ENCODE data around the gene SUGCT. TPM values are rescaled to one million over a fixed set of nuclear protein-coding genes. Genes with fewer than 3 reads are reported as not detected.
"Not testable (repeated sequence)": the region's sequence is repeated elsewhere in the genome, so short reads cannot be mapped to it uniquely, and the experiment has no call there.

Gene SUGCT
- polyA plus RNA-seq (ENCODE audit: low read depth in 6 of 6): 10 to 100 TPM in 1 of 6 donors, 1 to 10 TPM in 5; 4.1 to 11.4 (median 9.0) TPM

DNA sequence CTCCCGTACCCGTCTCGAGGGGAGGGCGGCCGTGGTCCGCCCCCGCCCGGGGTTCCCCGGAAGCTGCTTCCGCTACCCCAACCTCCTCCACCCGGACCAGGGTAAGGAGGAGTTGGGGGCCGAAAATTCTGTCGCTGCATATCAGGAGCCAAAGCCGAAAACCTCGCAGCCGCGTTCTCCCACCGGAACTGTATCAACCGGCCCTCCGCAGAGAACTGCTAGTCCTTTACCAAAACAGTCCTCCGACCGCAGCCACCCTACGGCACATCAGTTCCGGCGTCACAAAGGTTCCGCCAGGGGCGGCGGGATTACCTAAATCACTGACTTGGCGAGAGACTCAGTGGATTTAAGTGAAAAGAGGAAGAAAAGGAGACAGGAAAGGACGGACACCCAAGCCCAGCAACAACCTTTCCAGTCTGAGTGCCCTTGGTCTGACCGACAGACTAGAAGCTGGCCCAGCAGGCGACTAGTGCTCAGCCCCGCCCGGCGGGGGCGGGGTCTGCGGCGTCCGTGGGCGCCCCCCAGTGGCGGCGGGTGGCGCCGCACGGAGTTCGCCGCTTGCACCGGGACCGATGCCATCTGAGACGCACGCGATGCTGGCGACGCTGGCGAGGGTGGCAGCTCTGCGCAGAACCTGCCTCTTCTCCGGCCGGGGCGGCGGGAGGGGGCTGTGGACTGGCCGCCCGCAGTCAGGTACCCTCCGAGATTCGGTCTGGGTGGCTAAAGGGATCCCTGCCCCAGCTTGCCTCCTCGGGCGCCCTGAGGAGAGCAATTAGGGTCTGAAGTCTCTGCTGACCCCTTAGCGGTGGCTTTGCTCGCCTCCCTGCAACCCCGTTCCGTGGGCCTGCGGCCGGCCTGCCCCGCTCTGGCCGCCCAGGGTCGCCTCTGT, at the start of gene SUGCT, which contains the start of gene MPLKIP:
Gene SUGCT, plus strand, starts transcription at position 578 of the 889 bp plus-strand sequence.
Gene MPLKIP, minus strand, starts transcription at position 195 of the 889 bp plus-strand sequence. Its CDS starts 55 bp downstream, at position 140.
- peak; percentile 84 to 85 for ATAC-seq (ENCODE audit: low read depth in 2 of 2)
- Mint-ChIP-seq H3K36me3 (no peaks in the 10 kb centered on the region), H3K4me3 (peak within 1 kb of the TSS; percentile 93 to 99 (median 98)), H3K27ac (peak within 1 kb of the TSS; percentile 90 to 99 (median 98)), H3K4me1 (peaks cover 14 to 29% (median 25%) of the 10 kb centered on the region in 3 donors), H3K27me3 (peaks cover 0 to 10% (median 3%) of the 10 kb centered on the region in 3 donors), H3K9me3 (peaks cover 0 to 8% (median 0%) of the 10 kb centered on the region in 7 donors)
- DNase-seq: peak; percentile 88

DNA sequence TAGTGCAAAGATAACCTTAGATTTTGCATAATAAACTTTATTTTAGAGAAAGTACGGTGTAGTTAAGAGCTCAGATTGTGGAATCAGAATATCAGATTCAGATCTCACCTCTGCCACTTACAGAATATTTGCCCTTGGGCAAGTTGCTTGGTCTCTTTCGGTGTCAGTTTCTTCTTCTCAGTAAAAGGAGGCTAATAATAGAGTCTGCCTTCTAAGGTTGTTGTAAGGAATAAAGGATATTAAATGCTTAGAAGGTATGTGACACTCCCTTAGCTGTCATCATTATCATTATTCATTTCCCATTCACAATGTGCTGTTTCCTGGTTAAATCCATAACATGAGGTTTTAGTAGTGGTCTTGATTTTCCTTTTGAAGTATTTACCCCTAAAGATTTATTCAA, 42.6 kb upstream of the SUGCT start:
- Mint-ChIP-seq H3K27me3 (no peaks in the 10 kb centered on the region), H3K9me3 (no peaks in the 10 kb centered on the region), H3K4me3 (no peak overlapping the region), H3K4me1 (no peaks in the 10 kb centered on the region), H3K36me3 (peaks cover 9 to 29% of the 10 kb centered on the region in 2 donors), H3K27ac (peak overlapping the region in 2 of 6 donors; percentile 11 to 20)
- DNase-seq: no peak
- ATAC-seq (ENCODE audit: low read depth in 2 of 2): no peak

DNA sequence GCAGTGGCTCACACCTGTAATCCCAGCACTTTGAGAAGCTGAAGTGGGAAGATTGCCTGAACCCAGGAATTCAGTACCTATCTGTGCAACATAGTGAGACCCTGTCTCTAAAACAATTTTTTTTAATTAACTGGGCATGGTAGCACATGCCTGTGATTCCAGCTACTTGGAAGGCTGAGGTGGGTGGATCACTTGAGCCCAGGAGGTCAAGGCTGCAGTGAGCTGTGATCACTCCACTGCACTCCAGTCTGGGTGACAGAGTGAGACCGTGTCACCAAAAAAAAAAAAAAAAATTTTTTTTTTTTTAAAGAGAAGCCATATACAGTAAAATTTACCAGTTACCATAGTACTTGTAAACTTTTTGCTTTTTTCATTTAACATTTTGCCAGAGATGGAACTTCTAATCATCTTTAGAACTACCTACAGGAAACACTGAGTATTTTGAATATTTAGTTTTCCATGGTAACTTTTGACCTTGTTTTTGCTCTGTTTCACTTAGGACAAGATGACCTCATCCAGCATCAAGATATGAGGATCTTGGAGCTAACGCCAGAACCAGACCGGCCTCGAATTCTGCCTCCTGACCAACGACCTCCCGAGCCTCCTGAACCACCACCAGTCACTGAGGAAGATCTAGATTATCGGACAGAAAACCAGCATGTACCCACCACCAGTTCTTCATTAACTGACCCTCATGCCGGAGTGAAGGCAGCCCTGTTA, 41.0 kb upstream of the SUGCT start:
- peak overlapping the region in 2 of 6 donors; percentile 32 to 50 for H3K27ac Mint-ChIP-seq
- H3K4me3 Mint-ChIP-seq: no peak overlapping the region
- peaks cover 9 to 22% of the 10 kb centered on the region in 2 donors for H3K36me3 Mint-ChIP-seq

GRCh38 chr7:40095230-40095629, 39.6 kb upstream of the SUGCT start:
- H3K36me3 Mint-ChIP-seq: peaks cover 9 to 15% of the 10 kb centered on the region in 2 donors
- no peaks in the 10 kb centered on the region for H3K4me1 Mint-ChIP-seq
- H3K27ac Mint-ChIP-seq: no peak overlapping the region
- H3K27me3 Mint-ChIP-seq: no peaks in the 10 kb centered on the region
- no peak for DNase-seq
- H3K4me3 Mint-ChIP-seq: no peak overlapping the region
- no peaks in the 10 kb centered on the region for H3K9me3 Mint-ChIP-seq
- no peak for ATAC-seq (ENCODE audit: low read depth in 2 of 2)

More for the DNA sequence above, 41.0 kb upstream of the SUGCT start:
- H3K9me3 Mint-ChIP-seq: no peaks in the 10 kb centered on the region
- H3K4me1 Mint-ChIP-seq: no peaks in the 10 kb centered on the region
- DNase-seq (no peak), ATAC-seq (ENCODE audit: low read depth in 2 of 2) (no peak)
- H3K27me3 Mint-ChIP-seq: no peaks in the 10 kb centered on the region

DNA sequence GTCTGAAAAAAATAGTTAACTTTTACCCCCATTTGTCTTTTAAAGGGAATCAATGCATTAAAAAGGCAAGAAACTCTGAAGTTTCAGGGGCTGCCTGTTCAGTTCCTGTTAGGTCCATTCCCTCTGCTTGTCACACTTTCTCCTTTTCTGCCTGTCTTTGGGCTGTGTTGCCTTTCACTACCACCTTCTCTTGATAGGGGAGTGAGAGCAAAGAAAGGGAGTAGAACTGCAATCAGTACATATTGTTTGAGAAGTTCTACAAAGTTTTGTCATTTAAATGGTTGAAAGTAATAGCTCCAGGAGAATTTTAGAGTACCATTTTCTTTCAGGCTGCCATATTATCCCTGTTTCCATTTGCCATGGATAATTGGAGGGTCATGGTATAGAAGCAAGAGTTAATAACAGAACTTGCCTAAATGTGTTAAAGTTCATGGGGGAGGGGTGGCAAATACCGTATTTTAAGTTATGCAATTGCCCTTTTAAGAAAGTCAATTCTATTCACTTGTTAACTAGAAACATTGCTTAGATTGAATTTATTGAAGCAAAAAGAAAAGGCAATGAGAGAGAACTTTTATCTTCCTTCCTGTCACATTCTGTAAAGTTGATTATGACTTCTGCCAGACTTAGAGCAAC, 39.0 kb upstream of the SUGCT start:
- H3K27me3 Mint-ChIP-seq: no peaks in the 10 kb centered on the region
- H3K36me3 Mint-ChIP-seq: peaks cover 9 to 15% of the 10 kb centered on the region in 2 donors
- no peak overlapping the region for H3K4me3 Mint-ChIP-seq
- no peak for DNase-seq
- ATAC-seq (ENCODE audit: low read depth in 2 of 2): no peak
- H3K9me3 Mint-ChIP-seq: no peaks in the 10 kb centered on the region
- peak overlapping the region in 3 of 6 donors; percentile 8 to 76 (median 18) for H3K27ac Mint-ChIP-seq
- no peaks in the 10 kb centered on the region for H3K4me1 Mint-ChIP-seq

DNA sequence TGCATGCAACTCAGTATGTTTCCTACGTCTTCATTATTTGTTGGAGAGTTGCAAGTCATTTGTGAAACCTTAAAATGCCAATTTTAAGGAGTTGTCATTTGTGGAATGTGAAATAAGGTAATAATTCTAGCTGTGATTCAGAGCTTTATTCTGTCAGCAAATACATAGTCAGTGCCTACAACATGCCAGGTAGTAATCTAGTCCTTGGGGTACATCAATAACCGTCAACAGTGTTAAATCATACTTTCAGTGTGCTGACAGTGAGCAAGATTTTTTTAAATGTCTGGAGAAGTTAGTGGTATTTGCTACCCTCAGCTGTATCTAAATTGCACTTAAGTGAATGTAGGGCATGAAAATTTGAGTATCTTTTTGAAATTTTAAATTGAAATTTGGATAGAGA, 37.1 kb upstream of the SUGCT start:
- DNase-seq (no peak), ATAC-seq (ENCODE audit: low read depth in 2 of 2) (no peak)
- H3K4me1 Mint-ChIP-seq: peaks cover 0 to 2% (median 0%) of the 10 kb centered on the region in 3 donors
- H3K27me3 Mint-ChIP-seq: no peaks in the 10 kb centered on the region
- H3K36me3 Mint-ChIP-seq: peaks cover 9 to 10% of the 10 kb centered on the region in 2 donors
- no peaks in the 10 kb centered on the region for H3K9me3 Mint-ChIP-seq
- H3K27ac Mint-ChIP-seq: peak overlapping the region in 2 of 6 donors; percentile 4 to 21
- no peak overlapping the region for H3K4me3 Mint-ChIP-seq

- Mint-ChIP-seq H3K4me3 (no peak overlapping the region), H3K27me3 (no peaks in the 10 kb centered on the region), H3K9me3 (no peaks in the 10 kb centered on the region), H3K36me3 (peaks cover 8 to 9% of the 10 kb centered on the region in 2 donors), H3K27ac (no peak overlapping the region), H3K4me1 (peaks cover 0 to 2% (median 0%) of the 10 kb centered on the region in 3 donors)
- no peak for ATAC-seq (ENCODE audit: low read depth in 2 of 2)
- DNase-seq: no peak
These were observed 36.0 kb upstream of the SUGCT start for GRCh38 chr7:40098810-40099209.

GRCh38 chr7:40099837-40100236, 35.0 kb upstream of the SUGCT start:
- peak overlapping the region in 1 of 6 donors; percentile 58 for H3K27ac Mint-ChIP-seq

GRCh38 chr7:40101201-40101600, 33.6 kb upstream of the SUGCT start:
- Mint-ChIP-seq H3K36me3 (peaks cover 0 to 2% of the 10 kb centered on the region in 2 donors), H3K27me3 (no peaks in the 10 kb centered on the region), H3K9me3 (no peaks in the 10 kb centered on the region), H3K4me1 (peaks cover 0 to 2% (median 0%) of the 10 kb centered on the region in 3 donors), H3K4me3 (no peak overlapping the region), H3K27ac (peak overlapping the region in 1 of 6 donors; percentile 47)
- ATAC-seq (ENCODE audit: low read depth in 2 of 2): no peak
- no peak for DNase-seq

More at GRCh38 chr7:40099837-40100236, 35.0 kb upstream of the SUGCT start:
- DNase-seq: no peak
- Mint-ChIP-seq H3K27me3 (no peaks in the 10 kb centered on the region), H3K9me3 (no peaks in the 10 kb centered on the region), H3K4me3 (no peak overlapping the region), H3K4me1 (peaks cover 0 to 2% (median 0%) of the 10 kb centered on the region in 3 donors), H3K36me3 (peaks cover 0 to 8% of the 10 kb centered on the region in 2 donors)
- no peak for ATAC-seq (ENCODE audit: low read depth in 2 of 2)

GRCh38 chr7:40102897-40103296, 31.9 kb upstream of the SUGCT start:
- DNase-seq (no peak), ATAC-seq (ENCODE audit: low read depth in 2 of 2) (no peak)
- Mint-ChIP-seq H3K27me3 (no peaks in the 10 kb centered on the region), H3K36me3 (no peaks in the 10 kb centered on the region), H3K4me3 (no peak overlapping the region), H3K9me3 (no peaks in the 10 kb centered on the region), H3K27ac (no peak overlapping the region), H3K4me1 (peaks cover 0 to 2% (median 0%) of the 10 kb centered on the region in 3 donors)

DNA sequence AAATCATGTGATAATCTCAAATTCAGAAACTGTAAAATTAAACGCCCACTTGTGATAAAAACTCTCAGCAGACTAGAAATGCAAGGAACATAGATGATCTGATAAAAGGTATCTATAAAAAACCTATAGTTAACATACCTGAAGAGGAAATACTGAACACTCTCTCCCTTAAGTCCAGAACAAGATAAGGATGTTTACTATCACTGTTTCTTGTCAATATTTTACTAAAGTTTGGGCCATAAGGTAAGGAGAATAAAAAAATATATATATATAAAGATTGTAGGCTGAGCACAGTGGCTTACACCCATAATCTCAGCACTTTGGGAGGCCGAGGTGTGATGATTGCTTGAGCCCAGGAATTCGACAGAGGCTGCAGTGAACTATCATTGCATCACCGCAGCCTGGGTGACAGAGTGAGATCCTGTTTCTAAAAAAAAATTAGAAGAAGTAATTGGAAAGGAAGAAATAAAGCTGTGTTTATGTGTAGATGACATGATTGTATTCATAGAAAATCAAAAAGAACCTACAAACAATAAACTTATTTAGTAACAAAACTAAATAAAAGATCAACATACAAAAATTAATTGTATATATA, 28.8 kb upstream of the SUGCT start:
- Mint-ChIP-seq H3K27me3 (no peaks in the 10 kb centered on the region), H3K4me1 (peaks cover 0 to 2% (median 0%) of the 10 kb centered on the region in 3 donors), H3K36me3 (no peaks in the 10 kb centered on the region), H3K4me3 (no peak overlapping the region), H3K9me3 (no peaks in the 10 kb centered on the region), H3K27ac (peak overlapping the region in 1 of 6 donors; percentile 5)
- no peak for DNase-seq
- ATAC-seq (ENCODE audit: low read depth in 2 of 2): no peak

DNA sequence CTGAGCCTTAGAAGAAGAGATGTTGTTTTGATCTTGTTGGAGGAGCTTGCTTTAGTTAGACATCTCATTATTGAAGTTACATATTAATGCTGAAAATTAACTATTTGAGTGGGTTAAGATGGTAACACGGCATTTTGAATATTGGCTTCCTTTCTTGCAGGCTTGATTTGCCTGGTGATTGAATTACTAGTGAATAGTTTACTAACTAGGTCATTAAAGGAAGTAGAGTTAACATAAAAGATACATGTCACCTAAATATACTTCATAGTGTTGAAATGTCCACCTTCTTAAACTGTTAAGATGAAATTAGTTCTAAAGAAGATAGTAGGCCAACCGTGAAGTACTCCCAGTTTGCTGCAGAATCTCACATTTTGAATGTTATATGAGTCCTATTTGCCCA, 18.9 kb upstream of the SUGCT start:
- DNase-seq (no peak), ATAC-seq (ENCODE audit: low read depth in 2 of 2) (no peak)
- no peaks in the 10 kb centered on the region for H3K27me3 Mint-ChIP-seq
- H3K36me3 Mint-ChIP-seq: peaks cover 0 to 13% of the 10 kb centered on the region in 2 donors
- no peak overlapping the region for H3K4me3 Mint-ChIP-seq
- no peak overlapping the region for H3K27ac Mint-ChIP-seq
- H3K4me1 Mint-ChIP-seq: no peaks in the 10 kb centered on the region
- H3K9me3 Mint-ChIP-seq: peaks cover 0 to 2% (median 0%) of the 10 kb centered on the region in 7 donors

- H3K4me3 Mint-ChIP-seq; H3K4me1 Mint-ChIP-seq; DNase-seq; H3K9me3 Mint-ChIP-seq; H3K27ac Mint-ChIP-seq; ATAC-seq (ENCODE audit: low read depth in 2 of 2); H3K27me3 Mint-ChIP-seq: not testable (repeated sequence)
- peaks cover 0 to 13% of the 10 kb centered on the region in 2 donors for H3K36me3 Mint-ChIP-seq
These were observed 17.6 kb upstream of the SUGCT start for GRCh38 chr7:40117199-40117598.
